Measurements from ENCODE around the gene IL17B.

Gene IL17B

DNA sequence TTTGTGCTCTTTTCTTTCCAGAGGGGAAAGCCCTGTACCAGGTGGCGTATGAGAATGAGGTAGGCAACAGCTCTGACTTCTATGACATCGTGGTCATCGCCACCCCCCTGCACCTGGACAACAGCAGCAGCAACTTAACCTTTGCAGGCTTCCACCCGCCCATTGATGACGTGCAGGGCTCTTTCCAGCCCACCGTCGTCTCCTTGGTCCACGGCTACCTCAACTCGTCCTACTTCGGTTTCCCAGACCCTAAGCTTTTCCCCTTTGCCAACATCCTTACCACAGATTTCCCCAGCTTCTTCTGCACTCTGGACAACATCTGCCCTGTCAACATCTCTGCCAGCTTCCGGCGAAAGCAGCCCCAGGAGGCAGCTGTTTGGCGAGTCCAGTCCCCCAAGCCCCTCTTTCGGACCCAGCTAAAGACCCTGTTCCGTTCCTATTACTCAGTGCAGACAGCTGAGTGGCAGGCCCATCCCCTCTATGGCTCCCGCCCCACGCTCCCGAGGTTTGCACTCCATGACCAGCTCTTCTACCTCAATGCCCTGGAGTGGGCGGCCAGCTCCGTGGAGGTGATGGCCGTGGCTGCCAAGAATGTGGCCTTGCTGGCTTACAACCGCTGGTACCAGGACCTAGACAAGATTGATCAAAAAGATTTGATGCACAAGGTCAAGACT, 11.0 kb downstream of the IL17B start:
- Histone ChIP-seq H3K9me3 (ENCODE audit: control insufficient read depth, insufficient read depth, low read length) (no peaks in the 10 kb centered on the region), H3K4me1 (ENCODE audit: insufficient read depth, low read length) (peaks cover 3% of the 10 kb centered on the region; the same call in 1 of the 2 replicates), H3K9ac (ENCODE audit: low read depth, low read length) (no peak overlapping the region), H3K36me3 (ENCODE audit: insufficient read depth, low read length) (no peaks in the 10 kb centered on the region)

DNA sequence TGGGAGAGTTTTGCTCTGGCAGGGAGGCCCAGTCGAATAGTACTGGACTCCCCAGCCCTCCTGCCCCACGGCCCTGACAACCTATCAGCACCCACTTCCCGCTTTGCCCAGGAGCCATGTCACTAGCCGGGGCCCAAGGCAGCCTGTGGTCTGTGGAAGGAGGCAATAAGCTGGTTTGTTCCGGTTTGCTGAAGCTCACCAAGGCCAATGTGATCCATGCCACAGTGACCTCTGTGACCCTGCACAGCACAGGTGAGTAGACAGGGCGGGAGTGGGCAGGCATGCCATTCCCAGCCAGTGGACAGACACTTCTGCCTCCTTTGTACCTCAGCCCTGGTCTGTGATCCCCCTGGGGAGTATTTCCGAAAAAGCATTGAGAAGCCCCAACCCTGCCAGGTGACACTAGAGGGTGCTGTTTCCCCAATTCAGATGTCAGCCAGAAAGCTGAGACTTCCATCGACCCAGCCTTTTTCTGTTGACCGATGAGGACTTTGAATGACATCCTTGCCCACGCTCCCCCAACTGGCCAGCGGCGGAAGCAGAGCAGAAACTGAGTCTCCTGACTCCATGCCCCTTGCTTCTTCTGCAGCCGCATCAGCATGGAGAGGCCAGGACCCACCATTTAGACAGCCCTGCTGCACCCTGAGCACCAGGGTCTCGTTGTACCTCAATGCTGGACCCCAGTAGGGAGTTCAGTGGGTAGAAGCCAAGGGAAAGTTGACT, 11.7 kb downstream of the IL17B start:
- no peak overlapping the region for H3K9ac ChIP-seq (ENCODE audit: low read depth, low read length)
- H3K4me1 ChIP-seq (ENCODE audit: insufficient read depth, low read length), result peaks cover 3% of the 10 kb centered on the region; the same call in 1 of the 2 replicates
- H3K36me3 ChIP-seq (ENCODE audit: insufficient read depth, low read length), result no peaks in the 10 kb centered on the region
- H3K9me3 ChIP-seq (ENCODE audit: control insufficient read depth, insufficient read depth, low read length), result no peaks in the 10 kb centered on the region

DNA sequence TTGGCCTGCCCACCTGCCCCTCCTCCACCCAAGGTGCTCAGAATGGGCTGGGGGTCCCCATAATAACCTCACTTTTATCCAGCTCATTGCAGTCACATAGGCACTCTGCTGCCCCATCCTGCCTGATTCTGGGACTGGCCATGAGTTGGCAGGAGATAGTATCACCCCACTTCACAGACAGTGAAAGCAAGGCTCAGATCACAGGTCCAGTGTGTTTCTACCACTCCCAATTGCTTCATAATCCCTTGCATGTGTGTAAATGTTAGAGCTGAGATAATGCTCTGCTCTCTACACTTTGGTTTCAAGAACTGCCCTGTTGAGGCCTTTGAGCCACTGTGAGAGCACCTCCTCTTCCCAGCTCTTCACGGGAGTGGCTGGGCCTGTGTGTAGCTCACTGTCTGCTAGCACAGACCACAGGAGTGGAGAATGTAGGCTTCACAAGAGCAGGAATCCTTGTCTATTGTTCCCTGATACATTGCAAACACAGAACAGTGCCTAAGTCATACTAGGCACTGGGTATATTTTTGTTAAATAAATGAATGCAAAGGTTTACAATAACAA, 12.8 kb downstream of the IL17B start:
- Histone ChIP-seq H3K9me3 (ENCODE audit: control insufficient read depth, insufficient read depth, low read length) (no peaks in the 10 kb centered on the region), H3K36me3 (ENCODE audit: insufficient read depth, low read length) (no peaks in the 10 kb centered on the region), H3K4me1 (ENCODE audit: insufficient read depth, low read length) (peaks cover 3% of the 10 kb centered on the region; the same call in 1 of the 2 replicates), H3K9ac (ENCODE audit: low read depth, low read length) (no peak overlapping the region)

DNA sequence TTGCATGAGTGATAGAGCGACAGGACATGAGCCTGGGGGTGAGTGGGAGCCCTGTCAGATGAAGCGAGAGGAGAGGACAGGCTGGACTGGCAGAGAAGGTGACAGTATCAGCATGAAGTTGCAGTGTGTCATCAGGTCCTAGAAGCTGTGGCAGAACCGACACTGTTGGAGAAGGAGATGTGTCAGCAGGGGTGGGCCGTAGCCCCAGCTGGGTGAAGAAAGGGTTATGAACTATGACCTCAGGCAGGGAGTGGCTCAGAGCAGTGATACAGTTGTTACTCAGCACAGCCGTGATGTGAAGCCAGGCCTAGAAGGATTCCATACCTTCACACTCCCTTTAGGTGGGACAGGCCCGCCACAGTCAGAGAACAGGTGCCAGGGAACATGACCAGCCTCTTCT, 13.7 kb downstream of the IL17B start:
- no peaks in the 10 kb centered on the region for H3K36me3 ChIP-seq (ENCODE audit: insufficient read depth, low read length)
- H3K9ac ChIP-seq (ENCODE audit: low read depth, low read length), result no peak overlapping the region
- H3K9me3 ChIP-seq (ENCODE audit: control insufficient read depth, insufficient read depth, low read length), result no peaks in the 10 kb centered on the region
- peaks cover 3% of the 10 kb centered on the region; the same call in 1 of the 2 replicates for H3K4me1 ChIP-seq (ENCODE audit: insufficient read depth, low read length)

DNA sequence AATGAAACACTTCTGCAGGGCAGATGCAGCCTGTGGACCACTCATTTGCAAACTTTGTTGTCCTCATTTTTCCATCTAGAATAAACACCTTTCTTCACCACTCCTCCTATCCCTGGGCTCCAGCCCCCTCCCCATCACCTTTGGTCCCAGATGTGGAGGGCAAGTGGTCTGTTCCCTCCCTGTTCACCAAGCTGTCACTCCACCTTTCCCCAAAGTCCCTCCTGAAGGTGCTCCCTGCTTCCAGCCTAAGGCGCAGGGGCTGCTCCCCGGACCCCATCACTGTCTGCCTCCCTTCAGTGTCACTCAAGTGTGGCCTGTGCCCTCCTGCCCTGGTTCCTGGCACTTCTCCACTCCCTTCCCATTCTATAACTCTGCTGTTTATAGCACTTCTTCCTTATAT, 14.4 kb downstream of the IL17B start:
- peaks cover 3% of the 10 kb centered on the region; the same call in 1 of the 2 replicates for H3K4me1 ChIP-seq (ENCODE audit: insufficient read depth, low read length)
- no peaks in the 10 kb centered on the region for H3K9me3 ChIP-seq (ENCODE audit: control insufficient read depth, insufficient read depth, low read length)
- no peaks in the 10 kb centered on the region for H3K36me3 ChIP-seq (ENCODE audit: insufficient read depth, low read length)
- no peak overlapping the region for H3K9ac ChIP-seq (ENCODE audit: low read depth, low read length)

DNA sequence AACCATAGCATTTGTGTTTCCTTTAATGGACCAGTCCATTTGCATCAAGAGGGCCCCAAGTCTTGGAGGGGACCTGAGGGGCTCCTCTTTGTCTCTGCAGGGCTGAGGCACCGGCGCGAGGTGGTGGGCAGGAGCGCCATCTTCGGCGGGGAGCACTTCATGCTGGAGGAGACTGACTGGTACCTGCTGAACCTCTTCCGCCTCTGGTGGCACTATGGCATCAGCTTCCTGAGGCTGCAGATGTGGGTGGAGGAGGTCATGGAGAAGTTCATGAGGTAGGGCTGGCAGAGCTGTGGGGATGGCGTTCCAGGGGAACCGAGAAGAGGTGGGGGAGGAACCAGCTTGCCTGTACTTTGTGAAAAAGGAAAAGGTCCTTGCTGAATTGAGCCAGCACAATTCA, 15.2 kb downstream of the IL17B start:
- H3K36me3 ChIP-seq (ENCODE audit: insufficient read depth, low read length), result no peaks in the 10 kb centered on the region
- H3K4me1 ChIP-seq (ENCODE audit: insufficient read depth, low read length), result peaks cover 3% of the 10 kb centered on the region; the same call in 1 of the 2 replicates
- no peak overlapping the region for H3K9ac ChIP-seq (ENCODE audit: low read depth, low read length)
- no peaks in the 10 kb centered on the region for H3K9me3 ChIP-seq (ENCODE audit: control insufficient read depth, insufficient read depth, low read length)

DNA sequence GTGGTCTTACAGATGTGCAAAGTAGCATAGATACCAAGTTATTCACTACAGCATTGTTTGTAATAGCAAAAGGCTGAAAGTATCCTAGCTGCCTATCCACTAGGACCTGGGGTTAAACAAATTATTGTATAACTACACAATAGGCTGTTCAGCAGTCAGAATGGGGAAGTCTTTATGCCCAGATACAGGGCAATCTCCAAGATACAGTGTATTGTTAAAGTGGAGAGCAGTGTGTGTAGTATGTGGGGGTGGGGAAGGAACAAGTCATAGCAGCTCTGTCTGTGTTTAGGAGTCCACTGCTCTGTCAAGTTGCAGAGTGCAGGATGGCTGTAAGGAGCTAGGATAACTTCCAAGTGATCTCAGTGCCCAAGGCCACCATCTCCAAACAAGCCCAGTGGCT, 15.7 kb downstream of the IL17B start:
- H3K4me1 ChIP-seq (ENCODE audit: insufficient read depth, low read length), result peaks cover 3% of the 10 kb centered on the region; the same call in 1 of the 2 replicates
- no peaks in the 10 kb centered on the region for H3K36me3 ChIP-seq (ENCODE audit: insufficient read depth, low read length)
- no peak overlapping the region for H3K9ac ChIP-seq (ENCODE audit: low read depth, low read length)
- H3K9me3 ChIP-seq (ENCODE audit: control insufficient read depth, insufficient read depth, low read length), result no peaks in the 10 kb centered on the region

DNA sequence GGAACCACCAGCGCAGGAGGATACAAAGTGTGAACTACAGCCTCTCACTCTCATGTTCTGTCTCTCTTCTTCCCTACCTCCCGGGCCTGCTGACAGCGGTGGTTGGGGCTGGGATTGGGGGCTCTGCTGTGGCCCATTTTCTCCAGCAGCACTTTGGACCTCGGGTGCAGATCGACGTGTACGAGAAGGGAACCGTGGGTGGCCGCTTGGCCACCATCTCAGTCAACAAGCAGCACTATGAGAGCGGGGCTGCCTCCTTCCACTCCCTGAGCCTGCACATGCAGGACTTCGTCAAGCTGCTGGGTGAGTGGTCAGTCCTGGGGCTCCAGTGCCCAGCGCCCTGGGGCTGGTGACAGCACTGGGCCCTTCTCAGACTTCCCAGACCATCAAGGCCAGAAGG, 16.6 kb downstream of the IL17B start:
- H3K9me3 ChIP-seq (ENCODE audit: control insufficient read depth, insufficient read depth, low read length), result no peaks in the 10 kb centered on the region
- H3K4me1 ChIP-seq (ENCODE audit: insufficient read depth, low read length), result peaks cover 3% of the 10 kb centered on the region; the same call in 1 of the 2 replicates
- H3K9ac ChIP-seq (ENCODE audit: low read depth, low read length), result no peak overlapping the region
- H3K36me3 ChIP-seq (ENCODE audit: insufficient read depth, low read length), result no peaks in the 10 kb centered on the region

DNA sequence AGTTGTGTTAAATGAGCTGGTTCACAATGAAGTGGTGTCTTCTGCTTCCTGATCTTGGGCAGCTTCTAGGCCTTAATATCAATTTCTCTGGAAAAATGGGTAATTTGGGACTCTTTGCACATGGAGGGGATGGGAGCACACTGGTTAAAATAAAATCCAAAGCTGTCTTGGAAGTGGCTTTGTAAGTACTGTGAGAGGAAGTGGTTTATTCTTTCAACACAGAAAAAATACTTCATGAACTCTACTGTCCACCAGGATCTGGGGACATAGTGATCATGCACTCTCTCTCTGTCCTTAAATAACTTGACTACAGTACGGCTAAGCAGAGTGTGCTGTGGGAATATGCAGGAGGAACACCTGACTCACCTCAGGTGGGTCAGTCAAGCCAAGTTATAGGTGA, 18.8 kb downstream of the IL17B start:
- Histone ChIP-seq H3K4me1 (ENCODE audit: insufficient read depth, low read length) (no peaks in the 10 kb centered on the region), H3K36me3 (ENCODE audit: insufficient read depth, low read length) (peaks cover 2% of the 10 kb centered on the region; the same call in 1 of the 2 replicates), H3K9ac (ENCODE audit: low read depth, low read length) (no peak overlapping the region), H3K9me3 (ENCODE audit: control insufficient read depth, insufficient read depth, low read length) (no peaks in the 10 kb centered on the region)

DNA sequence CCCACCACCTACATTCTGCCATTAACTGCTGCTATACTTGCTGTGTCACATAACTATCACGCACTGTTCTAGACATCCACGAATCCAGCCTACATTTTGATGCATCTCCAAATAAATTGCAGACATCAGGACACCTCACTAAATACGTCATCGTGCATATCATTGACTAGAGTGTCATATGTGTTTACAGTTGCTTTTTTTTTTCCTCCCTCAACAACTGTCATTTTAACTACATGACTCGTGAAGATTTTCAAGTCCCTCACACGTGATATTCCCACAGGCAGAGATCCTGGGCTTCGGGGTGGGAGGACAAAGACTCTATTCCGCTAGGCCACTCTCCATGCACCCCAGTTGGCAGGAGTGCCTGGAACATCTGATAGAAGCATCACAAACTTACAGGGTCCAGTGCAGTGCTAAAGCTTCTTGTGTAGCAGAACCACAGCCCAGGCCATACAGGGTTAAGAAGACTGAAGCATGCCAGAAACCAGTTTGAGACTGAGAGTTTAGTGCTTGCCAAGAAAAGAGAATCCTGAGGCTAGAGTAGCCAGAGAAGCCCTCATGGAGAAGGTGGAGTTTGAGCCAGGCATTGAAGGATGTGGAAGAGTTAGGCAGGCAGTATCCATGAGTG, 20.1 kb downstream of the IL17B start:
- peaks cover 2% of the 10 kb centered on the region; the same call in 1 of the 2 replicates for H3K36me3 ChIP-seq (ENCODE audit: insufficient read depth, low read length)
- H3K9ac ChIP-seq (ENCODE audit: low read depth, low read length), result no peak overlapping the region; the same call in 1 of the 2 replicates
- no peaks in the 10 kb centered on the region for H3K4me1 ChIP-seq (ENCODE audit: insufficient read depth, low read length)
- H3K9me3 ChIP-seq (ENCODE audit: control insufficient read depth, insufficient read depth, low read length), result no peaks in the 10 kb centered on the region

DNA sequence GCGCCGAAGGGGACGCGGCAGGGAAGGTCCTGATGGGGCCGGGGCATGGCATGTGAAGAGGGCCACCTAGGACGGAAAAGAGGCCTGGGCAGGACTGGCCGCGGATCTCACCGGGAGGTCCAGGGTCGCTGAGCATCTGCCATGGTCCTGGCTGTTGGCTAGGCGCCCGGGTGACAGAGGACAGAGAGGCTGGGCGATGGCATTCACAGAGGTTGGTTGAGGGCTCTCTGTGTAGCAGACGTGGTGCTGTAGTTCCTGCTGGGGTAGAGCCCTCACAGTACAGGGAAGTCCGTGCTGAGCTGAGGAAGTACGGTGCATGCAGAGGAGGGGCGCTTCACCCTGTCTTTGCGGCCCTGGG, 20.8 kb downstream of the IL17B start:
- no peaks in the 10 kb centered on the region for H3K4me1 ChIP-seq (ENCODE audit: insufficient read depth, low read length)

DNA sequence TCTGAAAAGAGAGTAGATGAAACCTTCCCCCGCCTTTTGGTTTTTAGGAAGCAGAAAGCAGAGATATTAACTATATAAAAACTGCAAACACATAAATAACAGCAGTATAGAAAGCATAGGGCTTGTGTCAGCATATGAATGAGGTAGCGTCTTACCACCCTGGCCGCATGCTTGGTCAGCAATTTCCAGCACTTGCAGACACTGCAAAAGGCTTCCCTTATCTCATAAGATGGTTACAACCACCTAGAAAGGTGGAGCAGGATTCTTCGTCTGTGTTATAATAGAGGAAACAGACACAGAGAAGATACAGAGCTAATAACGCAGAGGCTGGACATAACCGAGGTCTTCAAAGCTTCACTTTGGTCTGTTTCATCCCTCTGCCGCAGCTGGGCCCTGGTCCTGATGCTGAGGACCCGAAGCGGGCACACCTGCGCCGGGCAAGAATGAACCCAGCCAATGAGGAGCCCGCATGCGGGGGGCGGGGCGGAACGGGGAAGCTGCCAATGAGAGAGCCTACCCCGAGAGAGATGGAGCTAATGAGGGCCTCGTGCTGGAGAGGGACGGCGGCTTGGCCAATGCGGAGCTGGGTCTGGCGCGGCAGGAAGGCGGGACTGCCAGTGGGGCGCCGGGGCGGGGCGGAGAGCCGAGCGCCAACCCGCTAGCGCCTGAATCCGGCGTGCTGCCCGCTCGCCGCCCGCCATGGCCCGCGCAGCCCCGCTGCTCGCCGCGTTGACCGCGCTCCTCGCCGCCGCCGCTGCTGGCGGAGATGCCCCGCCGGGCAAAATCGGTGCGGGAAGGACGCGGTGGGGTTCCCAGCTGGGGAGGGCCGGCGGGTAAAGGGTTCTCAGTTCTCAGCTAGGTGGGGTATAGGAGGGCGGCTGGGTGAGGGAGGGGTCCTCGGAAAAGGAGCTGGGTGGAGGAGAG, 21.5 kb downstream of the IL17B start, which contains the start of gene PCYOX1L:
TSS of gene PCYOX1L (plus strand) at position 677 of the 924 bp plus-strand sequence. CDS start at position 700, 23 bp downstream.
- Histone ChIP-seq H3K4me1 (ENCODE audit: insufficient read depth, low read length) (no peaks in the 10 kb centered on the region), H3K9me3 (ENCODE audit: control insufficient read depth, insufficient read depth, low read length) (no peaks in the 10 kb centered on the region), H3K9ac (ENCODE audit: low read depth, low read length) (peak within 1 kb of the TSS; percentile 61), H3K36me3 (ENCODE audit: insufficient read depth, low read length) (peaks cover 2% of the 10 kb centered on the region; the same call in 1 of the 2 replicates)

More for the DNA sequence above, 20.8 kb downstream of the IL17B start:
- Histone ChIP-seq H3K9me3 (ENCODE audit: control insufficient read depth, insufficient read depth, low read length) (no peaks in the 10 kb centered on the region), H3K36me3 (ENCODE audit: insufficient read depth, low read length) (peaks cover 2% of the 10 kb centered on the region; the same call in 1 of the 2 replicates), H3K9ac (ENCODE audit: low read depth, low read length) (peak overlapping the region; percentile 61)

DNA sequence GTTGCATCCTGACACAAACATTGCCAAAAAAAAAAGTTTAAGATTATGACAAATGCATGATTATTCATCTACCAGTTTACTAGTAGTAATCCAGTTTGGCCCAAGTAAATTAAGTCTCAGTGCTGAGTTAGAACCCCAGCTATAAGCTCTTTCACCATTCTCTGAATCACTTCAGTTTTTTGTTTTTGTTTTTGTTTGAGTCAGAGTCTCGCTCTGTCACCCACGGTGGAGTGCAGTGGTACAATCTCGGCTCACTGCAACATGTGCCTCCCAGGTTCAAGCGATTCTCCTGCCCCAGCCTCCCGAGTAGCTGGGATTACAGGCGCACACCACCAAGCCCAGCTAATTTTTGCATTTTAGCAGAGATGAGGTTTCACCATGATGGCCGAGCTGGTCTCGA, 22.7 kb downstream of the IL17B start:
- Histone ChIP-seq H3K36me3 (ENCODE audit: insufficient read depth, low read length) (peaks cover 10% of the 10 kb centered on the region), H3K4me1 (ENCODE audit: insufficient read depth, low read length) (no peaks in the 10 kb centered on the region), H3K9me3 (ENCODE audit: control insufficient read depth, insufficient read depth, low read length) (no peaks in the 10 kb centered on the region), H3K9ac (ENCODE audit: low read depth, low read length) (no peak overlapping the region)

Measured in ES-I3 (cell line).